Muscle layer of colon (tissue), 2 donors: ENCODE measurements around the gene UBE2D2.
"Not testable (repeated sequence)": the region's sequence is repeated elsewhere in the genome, so short reads cannot be mapped to it uniquely, and the experiment has no call there.

ENCODE experiments used
- H3K27ac ChIP-seq: one replicate; pipeline ENCODE4 v1.7.0; 2013; ENCODE audit warnings: low read depth, mild to moderate bottlenecking, low read length, moderate library complexity
- H3K27me3 ChIP-seq, 2 donors: one replicate each; pipeline ENCODE4 v1.7.0; 2013; ENCODE audit warnings: low read length in 2 of 2, mild to moderate bottlenecking in 2 of 2; ENCODE audit not compliant: insufficient read depth in 2 of 2, control insufficient read depth in 1 of 2
- H3K36me3 ChIP-seq: one replicate; pipeline ENCODE4 v1.7.0; 2013; ENCODE audit warnings: mild to moderate bottlenecking, low read length; ENCODE audit not compliant: insufficient read depth
- H3K4me1 ChIP-seq: one replicate; pipeline ENCODE4 v1.7.0; 2013; ENCODE audit warnings: mild to moderate bottlenecking, low read length; ENCODE audit not compliant: insufficient read depth
- H3K4me3 ChIP-seq, 2 donors: one replicate each; pipeline ENCODE4 v1.7.0; 2013; ENCODE audit warnings: low read length in 2 of 2, low read depth in 1 of 2, mild to moderate bottlenecking in 1 of 2, moderate library complexity in 1 of 2
- H3K9ac ChIP-seq: one replicate; pipeline ENCODE4 v1.7.0; 2013; ENCODE audit warnings: low read length
- H3K9me3 ChIP-seq: one replicate; pipeline ENCODE4 v1.7.0; 2013; ENCODE audit warnings: mild to moderate bottlenecking, low read length
- donor health status: abdominal sarcoma.
- donor health status: Adenocarcinoma of cecum.

Gene UBE2D2

GRCh38 chr5:139560752-139561654 lies at the start of gene UBE2D2:
Gene UBE2D2 (plus strand): TSS chr5:139561339. CDS start chr5:139561792, 453 bp downstream.
- Histone ChIP-seq H3K27ac (peak within 1 kb of the TSS; percentile 96), H3K27me3 (no peaks in the 10 kb centered on the region), H3K36me3 (no peaks in the 10 kb centered on the region), H3K9ac (peak within 1 kb of the TSS; percentile 92), H3K4me1 (peaks cover 32% of the 10 kb centered on the region), H3K9me3 (no peaks in the 10 kb centered on the region), H3K4me3 (peak within 1 kb of the TSS; percentile 84 to 89)

GRCh38 chr5:139512786-139513390 lies 48.3 kb upstream of the UBE2D2 start:
- H3K27ac ChIP-seq: no peak overlapping the region
- H3K9me3 ChIP-seq: no peaks in the 10 kb centered on the region
- no peak overlapping the region for H3K9ac ChIP-seq
- H3K4me1 ChIP-seq: no peaks in the 10 kb centered on the region
- no peak overlapping the region for H3K4me3 ChIP-seq
- no peaks in the 10 kb centered on the region for H3K27me3 ChIP-seq
- no peaks in the 10 kb centered on the region for H3K36me3 ChIP-seq

GRCh38 chr5:139513434-139513833 lies 47.7 kb upstream of the UBE2D2 start:
- H3K27me3 ChIP-seq, H3K4me1 ChIP-seq, H3K36me3 ChIP-seq, H3K9me3 ChIP-seq, H3K4me3 ChIP-seq, H3K9ac ChIP-seq, H3K27ac ChIP-seq: not testable (repeated sequence)

GRCh38 chr5:139513852-139514485 lies 47.2 kb upstream of the UBE2D2 start:
- H3K27me3 ChIP-seq: no peaks in the 10 kb centered on the region
- H3K27ac ChIP-seq: no peak overlapping the region
- no peak overlapping the region for H3K9ac ChIP-seq
- no peaks in the 10 kb centered on the region for H3K9me3 ChIP-seq
- no peaks in the 10 kb centered on the region for H3K4me1 ChIP-seq
- H3K4me3 ChIP-seq: no peak overlapping the region
- H3K36me3 ChIP-seq: no peaks in the 10 kb centered on the region

GRCh38 chr5:139514486-139514856 lies 46.7 kb upstream of the UBE2D2 start:
- H3K4me1 ChIP-seq: no peaks in the 10 kb centered on the region
- no peaks in the 10 kb centered on the region for H3K36me3 ChIP-seq
- no peaks in the 10 kb centered on the region for H3K27me3 ChIP-seq
- H3K9ac ChIP-seq: no peak overlapping the region
- H3K9me3 ChIP-seq: no peaks in the 10 kb centered on the region
- no peak overlapping the region for H3K27ac ChIP-seq
- no peak overlapping the region for H3K4me3 ChIP-seq

- Histone ChIP-seq H3K9me3 (no peaks in the 10 kb centered on the region), H3K4me1 (no peaks in the 10 kb centered on the region), H3K9ac (peak overlapping the region; percentile 76), H3K27ac (peak overlapping the region; percentile 74), H3K4me3 (peak overlapping the region; percentile 22 to 87), H3K27me3 (no peaks in the 10 kb centered on the region), H3K36me3 (no peaks in the 10 kb centered on the region)
Measured at GRCh38 chr5:139517683-139518564, 43.2 kb upstream of the UBE2D2 start.

GRCh38 chr5:139523635-139524445 lies 37.3 kb upstream of the UBE2D2 start:
- H3K4me3 ChIP-seq: no peak overlapping the region
- H3K27me3 ChIP-seq: no peaks in the 10 kb centered on the region
- H3K36me3 ChIP-seq: no peaks in the 10 kb centered on the region
- H3K4me1 ChIP-seq: no peaks in the 10 kb centered on the region
- no peak overlapping the region for H3K27ac ChIP-seq
- no peaks in the 10 kb centered on the region for H3K9me3 ChIP-seq
- H3K9ac ChIP-seq: no peak overlapping the region

GRCh38 chr5:139524446-139524845 lies 36.7 kb upstream of the UBE2D2 start:
- Histone ChIP-seq H3K4me3 (no peak overlapping the region), H3K27me3 (no peaks in the 10 kb centered on the region), H3K4me1 (no peaks in the 10 kb centered on the region), H3K36me3 (no peaks in the 10 kb centered on the region), H3K9ac (no peak overlapping the region), H3K27ac (no peak overlapping the region), H3K9me3 (no peaks in the 10 kb centered on the region)

- no peaks in the 10 kb centered on the region for H3K4me1 ChIP-seq
- no peaks in the 10 kb centered on the region for H3K27me3 ChIP-seq
- no peak overlapping the region for H3K9ac ChIP-seq
- no peak overlapping the region for H3K27ac ChIP-seq
- H3K36me3 ChIP-seq: no peaks in the 10 kb centered on the region
- no peak overlapping the region for H3K4me3 ChIP-seq
- H3K9me3 ChIP-seq: no peaks in the 10 kb centered on the region
Measured at GRCh38 chr5:139524940-139525585, 36.1 kb upstream of the UBE2D2 start.

GRCh38 chr5:139525586-139526308 lies 35.4 kb upstream of the UBE2D2 start:
- H3K27me3 ChIP-seq, H3K36me3 ChIP-seq, H3K9ac ChIP-seq, H3K9me3 ChIP-seq, H3K4me3 ChIP-seq, H3K4me1 ChIP-seq, H3K27ac ChIP-seq: not testable (repeated sequence)
